NCI-H82 (cell line): Measurements from ENCODE around the gene LPP.

ENCODE experiments used
- DNase-seq: peaks from one replicate; lab custom pipeline; 2025; lab: John Stamatoyannopoulos, UW

Gene LPP

GRCh38 chr3:188248036-188248561, 94.1 kb downstream of the LPP start:
- no peak for DNase-seq

- DNase-seq = no peak
Observed at GRCh38 chr3:188253123-188253793, 99.3 kb downstream of the LPP start.

- no peak for DNase-seq
Observed at GRCh38 chr3:188253800-188254452, 100.0 kb downstream of the LPP start.

- DNase-seq = no peak
Observed at GRCh38 chr3:188254520-188255070, 100.6 kb downstream of the LPP start.

GRCh38 chr3:188255190-188255589, 101.2 kb downstream of the LPP start:
- DNase-seq = no peak

- no peak for DNase-seq
Observed at GRCh38 chr3:188256758-188257157, 102.8 kb downstream of the LPP start.

- no peak for DNase-seq
Observed at GRCh38 chr3:188257384-188258026, 103.5 kb downstream of the LPP start.

- no peak for DNase-seq
Observed at GRCh38 chr3:188259191-188259590, 105.2 kb downstream of the LPP start.

GRCh38 chr3:188259596-188259995, 105.6 kb downstream of the LPP start:
- DNase-seq = no peak

GRCh38 chr3:188261011-188261410, 107.1 kb downstream of the LPP start:
- DNase-seq = no peak

GRCh38 chr3:188262488-188262887, 108.5 kb downstream of the LPP start:
- no peak for DNase-seq

GRCh38 chr3:188262913-188263683, 109.1 kb downstream of the LPP start:
- DNase-seq = no peak

- no peak for DNase-seq
Observed at GRCh38 chr3:188264226-188265207, 110.6 kb downstream of the LPP start.

- no peak for DNase-seq
Observed at GRCh38 chr3:188266562-188267274, 112.8 kb downstream of the LPP start.

GRCh38 chr3:188267790-188268335, 113.9 kb downstream of the LPP start:
- DNase-seq = no peak

GRCh38 chr3:188268336-188268735, 114.4 kb downstream of the LPP start:
- peak; percentile 49 for DNase-seq

- no peak for DNase-seq
Observed at GRCh38 chr3:188269040-188269439, 115.1 kb downstream of the LPP start.

- DNase-seq = no peak
Observed at GRCh38 chr3:188270423-188270972, 116.5 kb downstream of the LPP start.

- no peak for DNase-seq
Observed at GRCh38 chr3:188271226-188271914, 117.4 kb downstream of the LPP start.
